H9 (cell line): ENCODE results near the gene NOS1AP. TPM values are rescaled to one million over a fixed set of nuclear protein-coding genes. Genes with fewer than 3 reads are reported as not detected.

ENCODE experiments used
- DNase-seq: peaks from one replicate; pipeline ENCODE4 v3.0.0-alpha.2; 2017
- H2AFZ ChIP-seq: one replicate; pipeline ENCODE4 v1.6.1; 2013; ENCODE audit warnings: mild to moderate bottlenecking, low read length, control low read depth, moderate library complexity
- H2AK5ac ChIP-seq: 2 replicates; pipeline ENCODE4 v1.6.1; 2013; ENCODE audit warnings: low read length, control low read depth, mixed read lengths; ENCODE audit not compliant: insufficient read length
- H2BK120ac ChIP-seq: one replicate; pipeline ENCODE4 v1.6.1; 2013; ENCODE audit warnings: low read depth, mild to moderate bottlenecking, low read length, control low read depth, inconsistent platforms; ENCODE audit not compliant: poor library complexity, severe bottlenecking
- H2BK12ac ChIP-seq: 2 replicates; pipeline ENCODE4 v1.6.1; 2013; ENCODE audit warnings: low read length, control low read depth, mixed read lengths, low read depth; ENCODE audit not compliant: insufficient read length
- H2BK15ac ChIP-seq: 2 replicates; pipeline ENCODE4 v1.6.1; 2013; ENCODE audit warnings: low read depth, low read length, control low read depth
- H2BK20ac ChIP-seq: one replicate; pipeline ENCODE4 v1.6.1; 2013; ENCODE audit warnings: low read depth, mild to moderate bottlenecking, low read length, control low read depth, inconsistent platforms; ENCODE audit not compliant: poor library complexity, severe bottlenecking
- H2BK5ac ChIP-seq: 2 replicates; pipeline ENCODE4 v1.6.1; 2013; ENCODE audit warnings: low read length, control low read depth, mixed read lengths; ENCODE audit not compliant: insufficient read length
- H3K14ac ChIP-seq: 2 replicates; pipeline ENCODE4 v1.6.1; 2013; ENCODE audit warnings: low read length, control low read depth; ENCODE audit not compliant: insufficient read depth
- H3K18ac ChIP-seq: 2 replicates; pipeline ENCODE4 v1.6.1; 2013; ENCODE audit warnings: low read depth, mild to moderate bottlenecking, mixed read lengths, low read length, control low read depth; ENCODE audit not compliant: insufficient read length
- H3K23ac ChIP-seq: 2 replicates; pipeline ENCODE4 v1.6.1; 2013; ENCODE audit warnings: low read length, control low read depth, mixed read lengths, low read depth; ENCODE audit not compliant: insufficient read length
- H3K23me2 ChIP-seq: 2 replicates; pipeline ENCODE4 v1.6.1; 2013; ENCODE audit warnings: low read depth, mild to moderate bottlenecking, mixed read lengths, low read length, control low read depth; ENCODE audit not compliant: insufficient read length, poor library complexity, severe bottlenecking
- H3K27ac ChIP-seq: 2 replicates; pipeline ENCODE4 v1.5.1; 2013; ENCODE audit warnings: low read length, control low read depth, mixed read lengths, low read depth; ENCODE audit not compliant: insufficient read length
- H3K27me3 ChIP-seq: 2 replicates; pipeline ENCODE4 v1.6.1; 2013; ENCODE audit warnings: low read length, control low read depth, inconsistent platforms; ENCODE audit not compliant: insufficient read depth
- H3K4ac ChIP-seq: 2 replicates; pipeline ENCODE4 v1.6.1; 2013; ENCODE audit warnings: low read depth, mild to moderate bottlenecking, control low read depth, inconsistent platforms, low read length, moderate library complexity
- H3K4me1 ChIP-seq: 2 replicates; pipeline ENCODE4 v1.6.1; 2013; ENCODE audit warnings: low read length, control low read depth, inconsistent platforms; ENCODE audit not compliant: insufficient read depth
- H3K4me2 ChIP-seq: 2 replicates; pipeline ENCODE4 v1.6.1; 2013; ENCODE audit warnings: low read length, control low read depth, mixed read lengths; ENCODE audit not compliant: insufficient read length, insufficient read depth
- H3K56ac ChIP-seq: 2 replicates; pipeline ENCODE4 v1.6.1; 2013; ENCODE audit warnings: low read depth, mild to moderate bottlenecking, mixed read lengths, low read length, control low read depth; ENCODE audit not compliant: insufficient read length
- H3K79me1 ChIP-seq: 2 replicates; pipeline ENCODE4 v1.6.1; 2013; ENCODE audit warnings: low read depth, mild to moderate bottlenecking, moderate library complexity, low read length, control low read depth, inconsistent platforms; ENCODE audit not compliant: insufficient read depth, poor library complexity, severe bottlenecking
- H3K79me2 ChIP-seq: 2 replicates; pipeline ENCODE4 v1.6.1; 2013; ENCODE audit warnings: low read length, control low read depth, inconsistent platforms; ENCODE audit not compliant: insufficient read depth
- H3K9ac ChIP-seq: 2 replicates; pipeline ENCODE4 v1.6.1; 2013; ENCODE audit warnings: low read length, control low read depth, mixed read lengths; ENCODE audit not compliant: insufficient read length; ENCODE audit errors: extremely low read depth
- H3K9me3 ChIP-seq: one replicate; pipeline ENCODE4 v1.6.1; 2013; ENCODE audit warnings: low read depth, low read length, inconsistent platforms; ENCODE audit not compliant: control insufficient read depth
- H3T11ph ChIP-seq: one replicate; pipeline ENCODE4 v1.6.1; 2013; ENCODE audit warnings: mild to moderate bottlenecking, low read length, control low read depth, inconsistent platforms
- H4K20me1 ChIP-seq: one replicate; pipeline ENCODE4 v1.6.1; 2013; ENCODE audit not compliant: control insufficient read depth, insufficient read length, insufficient read depth
- H4K5ac ChIP-seq: 2 replicates; pipeline ENCODE4 v1.6.1; 2013; ENCODE audit warnings: low read depth, mild to moderate bottlenecking, mixed read lengths, low read length, control low read depth; ENCODE audit not compliant: insufficient read length
- H4K8ac ChIP-seq: replicated peaks from 2 replicates; pipeline ENCODE4 v1.6.1; 2013; ENCODE audit warnings: low read length, control low read depth, mixed read lengths, low read depth; ENCODE audit not compliant: insufficient read length
- H4K91ac ChIP-seq: 2 replicates; pipeline ENCODE4 v1.6.1; 2013; ENCODE audit warnings: low read depth, mild to moderate bottlenecking, moderate library complexity, mixed read lengths, low read length, control low read depth; ENCODE audit not compliant: insufficient read length
- H3K27ac Mint-ChIP-seq, 3 experiments: 2 replicates in 2 of 3; 3 replicates in 1 of 3; pipeline ENCODE4 v1.8.0; 2020 to 2021; ENCODE audit warnings: mixed read lengths in 3 of 3, mild to moderate bottlenecking in 1 of 3, moderate library complexity in 1 of 3
- H3K27me3 Mint-ChIP-seq: 2 replicates; pipeline ENCODE4 v1.8.0; 2021; ENCODE audit warnings: low read depth, mild to moderate bottlenecking, moderate library complexity, mixed read lengths
- H3K36me3 Mint-ChIP-seq, 3 experiments: 2 replicates in 2 of 3; 3 replicates in 1 of 3; pipeline ENCODE4 v1.8.0; 2020 to 2021; ENCODE audit warnings: low read depth in 3 of 3, mixed read lengths in 3 of 3; ENCODE audit not compliant: insufficient read depth in 1 of 3
- H3K4me1 Mint-ChIP-seq, 2 experiments: 2 replicates each; pipeline ENCODE4 v1.8.0; 2020; ENCODE audit warnings: mixed read lengths in 2 of 2
- H3K4me3 Mint-ChIP-seq, 2 experiments: 2 replicates in 1 of 2; 3 replicates in 1 of 2; pipeline ENCODE4 v1.8.0; 2020 to 2021; ENCODE audit warnings: mild to moderate bottlenecking in 2 of 2, mixed read lengths in 2 of 2, moderate library complexity in 1 of 2
- H3K9me3 Mint-ChIP-seq, 2 experiments: 2 replicates in 1 of 2; 3 replicates in 1 of 2; pipeline ENCODE4 v1.8.0; 2020; ENCODE audit warnings: mild to moderate bottlenecking in 2 of 2, mixed read lengths in 2 of 2, moderate library complexity in 1 of 2
- WGBS: extraction: QIAGEN DNeasy Blood & Tissue Kit; methylation state at CpG from one replicate; pipeline ENCODE4 v1.1.7; 2013; ENCODE audit warnings: missing lambda C conversion rate, low lambda C conversion rate, mixed read lengths; ENCODE audit not compliant: insufficient read length; ENCODE audit errors: extremely low coverage; 5-methylcytosine and 5-hydroxymethylcytosine counted together
- total RNA-seq: library from RNA; stranded (reverse); gene quantifications from 2 replicates; pipeline ENCODE4 v1.2.1, GENCODE V29; 2021
- TF ChIP-seq, protein P1 (sequence below): fragments of 200-600 bp; sonication (generic); conservative IDR thresholded peaks from 3 replicates; pipeline ENCODE4 v1.8.0; 2021; ENCODE audit warnings: antibody characterized with exemption, mild to moderate bottlenecking

The NOS1AP gene
- total RNA-seq, 1 experiment from 2014 or later: 8.4 TPM

DNA sequence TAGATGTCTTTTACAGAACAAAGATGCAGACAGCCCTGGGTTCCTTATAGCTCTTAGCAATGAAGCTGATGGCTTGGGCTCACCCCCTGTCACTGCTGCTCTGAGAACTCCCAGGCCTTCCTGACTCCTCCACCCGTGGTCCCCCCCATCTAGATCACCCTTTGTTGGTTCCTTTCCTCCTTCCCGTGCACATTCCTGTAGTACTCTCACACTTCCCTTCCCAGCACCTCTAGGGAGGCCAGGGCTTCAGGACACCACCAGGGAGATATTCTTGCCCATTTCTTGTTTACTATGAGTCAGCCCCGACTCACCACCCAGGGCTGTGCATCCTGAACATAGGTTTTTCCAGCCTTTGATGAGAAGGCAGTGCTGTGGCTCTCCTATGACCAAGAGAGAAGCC, 14.4 kb upstream of the NOS1AP start:
- no peak for DNase-seq
- H3K4me1 ChIP-seq: no peaks in the 10 kb centered on the region
- H3K27me3 ChIP-seq: no peaks in the 10 kb centered on the region
- no peaks in the 10 kb centered on the region for H3K36me3 Mint-ChIP-seq
- H2BK15ac ChIP-seq: 0 out of 2 replicates have a peak overlapping the region, but pooled peaks have one; percentile 29
- no peak overlapping the region for H3K56ac ChIP-seq
- H2BK5ac ChIP-seq: no peak overlapping the region
- H4K5ac ChIP-seq: no peak overlapping the region
- TF ChIP-seq, protein P1, sequence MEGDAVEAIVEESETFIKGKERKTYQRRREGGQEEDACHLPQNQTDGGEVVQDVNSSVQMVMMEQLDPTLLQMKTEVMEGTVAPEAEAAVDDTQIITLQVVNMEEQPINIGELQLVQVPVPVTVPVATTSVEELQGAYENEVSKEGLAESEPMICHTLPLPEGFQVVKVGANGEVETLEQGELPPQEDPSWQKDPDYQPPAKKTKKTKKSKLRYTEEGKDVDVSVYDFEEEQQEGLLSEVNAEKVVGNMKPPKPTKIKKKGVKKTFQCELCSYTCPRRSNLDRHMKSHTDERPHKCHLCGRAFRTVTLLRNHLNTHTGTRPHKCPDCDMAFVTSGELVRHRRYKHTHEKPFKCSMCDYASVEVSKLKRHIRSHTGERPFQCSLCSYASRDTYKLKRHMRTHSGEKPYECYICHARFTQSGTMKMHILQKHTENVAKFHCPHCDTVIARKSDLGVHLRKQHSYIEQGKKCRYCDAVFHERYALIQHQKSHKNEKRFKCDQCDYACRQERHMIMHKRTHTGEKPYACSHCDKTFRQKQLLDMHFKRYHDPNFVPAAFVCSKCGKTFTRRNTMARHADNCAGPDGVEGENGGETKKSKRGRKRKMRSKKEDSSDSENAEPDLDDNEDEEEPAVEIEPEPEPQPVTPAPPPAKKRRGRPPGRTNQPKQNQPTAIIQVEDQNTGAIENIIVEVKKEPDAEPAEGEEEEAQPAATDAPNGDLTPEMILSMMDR: no peak
- no peaks in the 10 kb centered on the region for H3K9me3 ChIP-seq
- H4K20me1 ChIP-seq: no peaks in the 10 kb centered on the region
- no peaks in the 10 kb centered on the region for H3K23me2 ChIP-seq
- WGBS: no CpG with 5 or more reads among the region's 3 CpGs
- no peak overlapping the region for H3T11ph ChIP-seq
- H4K8ac ChIP-seq: no peak overlapping the region
- H2AFZ ChIP-seq: no peak overlapping the region
- no peak overlapping the region for H3K4ac ChIP-seq
- H4K91ac ChIP-seq: no peak overlapping the region
- H3K27ac ChIP-seq: no peak overlapping the region
- H2BK120ac ChIP-seq: no peak overlapping the region
- no peak overlapping the region for H3K4me3 Mint-ChIP-seq
- peaks cover 0 to 4% of the 10 kb centered on the region in 2 experiments; a peak in 2 of 4 replicates for H3K4me1 Mint-ChIP-seq
- no peak overlapping the region for H2AK5ac ChIP-seq
- H3K23ac ChIP-seq: no peak overlapping the region
- no peaks in the 10 kb centered on the region for H3K27me3 Mint-ChIP-seq
- no peak overlapping the region for H3K4me2 ChIP-seq
- peak overlapping the region in 1 of 3 experiments; percentile 12; a peak in 2 of 7 replicates for H3K27ac Mint-ChIP-seq
- H3K18ac ChIP-seq: no peak overlapping the region
- no peak overlapping the region for H3K9ac ChIP-seq
- no peaks in the 10 kb centered on the region; a peak in 1 of 5 replicates for H3K9me3 Mint-ChIP-seq
- H3K14ac ChIP-seq: no peak overlapping the region
- no peak overlapping the region for H2BK20ac ChIP-seq
- H3K79me1 ChIP-seq: no peaks in the 10 kb centered on the region
- no peak overlapping the region for H2BK12ac ChIP-seq
- H3K79me2 ChIP-seq: no peaks in the 10 kb centered on the region
